ENCODE data around the gene CTSK.
"Not testable (repeated sequence)": the region's sequence is repeated elsewhere in the genome, so short reads cannot be mapped to it uniquely, and the experiment has no call there.

The CTSK gene

GRCh38 chr1:150788946-150789345 lies 19.1 kb downstream of the CTSK start:
- no peak for TF ChIP-seq CTCF (IDR thresholded peaks at IDR 0.05)
- no peaks in the 10 kb centered on the region for H3K27me3 Mint-ChIP-seq (ENCODE audit: low read depth, poor library complexity)
- no peaks in the 10 kb centered on the region for H3K36me3 Mint-ChIP-seq (ENCODE audit: low read depth)
- peaks cover 23% of the 10 kb centered on the region for H3K4me1 Mint-ChIP-seq
- DNase-seq = no peak
- no peak overlapping the region for H3K4me3 Mint-ChIP-seq
- no peak overlapping the region for H3K27ac Mint-ChIP-seq
- no peaks in the 10 kb centered on the region for H3K9me3 Mint-ChIP-seq

GRCh38 chr1:150787455-150787854 lies 20.6 kb downstream of the CTSK start:
- DNase-seq = no peak
- Mint-ChIP-seq H3K9me3 (peaks cover 4% of the 10 kb centered on the region), H3K27ac (no peak overlapping the region), H3K4me1 (peaks cover 23% of the 10 kb centered on the region), H3K36me3 (ENCODE audit: low read depth) (no peaks in the 10 kb centered on the region), H3K27me3 (ENCODE audit: low read depth, poor library complexity) (no peaks in the 10 kb centered on the region), H3K4me3 (no peak overlapping the region)
- no peak for TF ChIP-seq CTCF (IDR thresholded peaks at IDR 0.05)

GRCh38 chr1:150780510-150780909 lies 27.6 kb downstream of the CTSK start:
- no peak for TF ChIP-seq CTCF (IDR thresholded peaks at IDR 0.05)
- peaks cover 6% of the 10 kb centered on the region for H3K36me3 Mint-ChIP-seq (ENCODE audit: low read depth)
- peaks cover 4% of the 10 kb centered on the region for H3K4me1 Mint-ChIP-seq
- H3K9me3 Mint-ChIP-seq = peaks cover 16% of the 10 kb centered on the region
- H3K27ac Mint-ChIP-seq = no peak overlapping the region
- DNase-seq = no peak
- H3K27me3 Mint-ChIP-seq (ENCODE audit: low read depth, poor library complexity) = peaks cover 3% of the 10 kb centered on the region
- H3K4me3 Mint-ChIP-seq = no peak overlapping the region

GRCh38 chr1:150778409-150778808 lies 29.7 kb downstream of the CTSK start:
- Mint-ChIP-seq H3K4me3 (no peak overlapping the region), H3K27ac (no peak overlapping the region), H3K27me3 (ENCODE audit: low read depth, poor library complexity) (peaks cover 3% of the 10 kb centered on the region), H3K36me3 (ENCODE audit: low read depth) (peaks cover 6% of the 10 kb centered on the region), H3K9me3 (peaks cover 16% of the 10 kb centered on the region), H3K4me1 (no peaks in the 10 kb centered on the region)
- DNase-seq = no peak
- no peak for TF ChIP-seq CTCF (IDR thresholded peaks at IDR 0.05)

- DNase-seq = no peak
- H3K9me3 Mint-ChIP-seq = peaks cover 12% of the 10 kb centered on the region
- H3K27ac Mint-ChIP-seq = no peak overlapping the region
- peaks cover 3% of the 10 kb centered on the region for H3K27me3 Mint-ChIP-seq (ENCODE audit: low read depth, poor library complexity)
- H3K4me1 Mint-ChIP-seq = no peaks in the 10 kb centered on the region
- no peak overlapping the region for H3K4me3 Mint-ChIP-seq
- peaks cover 6% of the 10 kb centered on the region for H3K36me3 Mint-ChIP-seq (ENCODE audit: low read depth)
- no peak for TF ChIP-seq CTCF (IDR thresholded peaks at IDR 0.05)
These were observed 30.5 kb downstream of the CTSK start for GRCh38 chr1:150777544-150777943.

- not testable (repeated sequence) for H3K4me1 Mint-ChIP-seq; DNase-seq; H3K27me3 Mint-ChIP-seq (ENCODE audit: low read depth, poor library complexity); H3K36me3 Mint-ChIP-seq (ENCODE audit: low read depth); H3K27ac Mint-ChIP-seq; H3K4me3 Mint-ChIP-seq
- H3K9me3 Mint-ChIP-seq = peaks cover 12% of the 10 kb centered on the region
These were observed 32.0 kb downstream of the CTSK start for GRCh38 chr1:150775931-150776505.
